Kidney capillary endothelial cell (primary cell): ENCODE data around the gene FARP2.
A peak's percentile ranks its signal among the peaks of the same experiment; 100 is the strongest.
"Not testable (repeated sequence)": the region's sequence is repeated elsewhere in the genome, so short reads cannot be mapped to it uniquely, and the experiment has no call there.

Source experiments
- DNase-seq: peaks from one replicate; pipeline ENCODE4 v3.0.0-alpha.2; 2018; ENCODE audit warnings: low spot score

Gene FARP2

GRCh38 chr2:241505781-241506201, 149.7 kb downstream of the FARP2 start:
- no peak for DNase-seq

- not testable (repeated sequence) for DNase-seq
Measured at GRCh38 chr2:241506317-241506716, 150.2 kb downstream of the FARP2 start.

GRCh38 chr2:241506793-241507429, 150.8 kb downstream of the FARP2 start:
- DNase-seq, result peak; percentile 44

GRCh38 chr2:241507430-241508239, 151.6 kb downstream of the FARP2 start:
- DNase-seq, result peak; percentile 15

- DNase-seq, result peak; percentile 95
Measured at GRCh38 chr2:241508240-241509154, 152.4 kb downstream of the FARP2 start, which contains the start of gene STK25. Gene STK25, minus strand, starts transcription at chr2:241508584. Its CDS starts 549 bp downstream, at chr2:241508035.

- DNase-seq, result no peak
Measured at GRCh38 chr2:241509155-241509784, 153.2 kb downstream of the FARP2 start.

- DNase-seq, result no peak
Measured at GRCh38 chr2:241511091-241511741, 155.1 kb downstream of the FARP2 start.

GRCh38 chr2:241514553-241514952, 158.5 kb downstream of the FARP2 start:
- peak; percentile 50 for DNase-seq

GRCh38 chr2:241514986-241515737, 159.1 kb downstream of the FARP2 start:
- peak; percentile 9 for DNase-seq

GRCh38 chr2:241516520-241516965, 160.5 kb downstream of the FARP2 start:
- no peak for DNase-seq

- no peak for DNase-seq
Measured at GRCh38 chr2:241517297-241517696, 161.2 kb downstream of the FARP2 start.

- no peak for DNase-seq
Measured at GRCh38 chr2:241519669-241520068, 163.6 kb downstream of the FARP2 start.

- DNase-seq, result no peak
Measured at GRCh38 chr2:241522477-241522876, 166.4 kb downstream of the FARP2 start.

- not testable (repeated sequence) for DNase-seq
Measured at GRCh38 chr2:241525818-241526780, 170.0 kb downstream of the FARP2 start.

- no peak for DNase-seq
Measured at GRCh38 chr2:241530571-241530970, 174.5 kb downstream of the FARP2 start.

GRCh38 chr2:241531161-241531722, 175.2 kb downstream of the FARP2 start:
- DNase-seq, result no peak

- DNase-seq, result no peak
Measured at GRCh38 chr2:241532168-241532567, 176.1 kb downstream of the FARP2 start.

- DNase-seq, result no peak
Measured at GRCh38 chr2:241532733-241533601, 176.9 kb downstream of the FARP2 start.
